Left ventricle myocardium superior (tissue), 1 donor: Measurements from ENCODE around the gene SMIM14. TPM values are rescaled to one million over a fixed set of nuclear protein-coding genes. Genes with fewer than 3 reads are reported as not detected.
"Not testable (repeated sequence)": the region's sequence is repeated elsewhere in the genome, so short reads cannot be mapped to it uniquely, and the experiment has no call there.

Experiments used
- ATAC-seq: fragments of 200-7000 bp; cut with Tn5 transposase; one replicate; pipeline ENCODE4 v1.9.1; 2020; ENCODE audit warnings: mild to moderate bottlenecking, moderate library complexity
- DNase-seq: peaks from one replicate; pipeline ENCODE4 v3.0.0-alpha.2; 2020
- intact Hi-C: fragments of 100-400 bp; cut with micrococcal nuclease; formaldehyde crosslinking; loops from one replicate; pipeline ENCODE4 v1.11.0; 2022
- total RNA-seq: library from RNA; stranded (reverse); fragmentation: NEBNext Ultra II Directional; extraction: Animal tissue kit (Norgen Biotek cat#: 25700); gene quantifications from one replicate; pipeline ENCODE4 v1.2.1, GENCODE V29; 2021
- donor health status: DM: no; HTN: yes; CAD: no; lungs with severe emphysema.

SMIM14 gene
- total RNA-seq, 1 donor from 2014 or later = 8.7 TPM

DNA sequence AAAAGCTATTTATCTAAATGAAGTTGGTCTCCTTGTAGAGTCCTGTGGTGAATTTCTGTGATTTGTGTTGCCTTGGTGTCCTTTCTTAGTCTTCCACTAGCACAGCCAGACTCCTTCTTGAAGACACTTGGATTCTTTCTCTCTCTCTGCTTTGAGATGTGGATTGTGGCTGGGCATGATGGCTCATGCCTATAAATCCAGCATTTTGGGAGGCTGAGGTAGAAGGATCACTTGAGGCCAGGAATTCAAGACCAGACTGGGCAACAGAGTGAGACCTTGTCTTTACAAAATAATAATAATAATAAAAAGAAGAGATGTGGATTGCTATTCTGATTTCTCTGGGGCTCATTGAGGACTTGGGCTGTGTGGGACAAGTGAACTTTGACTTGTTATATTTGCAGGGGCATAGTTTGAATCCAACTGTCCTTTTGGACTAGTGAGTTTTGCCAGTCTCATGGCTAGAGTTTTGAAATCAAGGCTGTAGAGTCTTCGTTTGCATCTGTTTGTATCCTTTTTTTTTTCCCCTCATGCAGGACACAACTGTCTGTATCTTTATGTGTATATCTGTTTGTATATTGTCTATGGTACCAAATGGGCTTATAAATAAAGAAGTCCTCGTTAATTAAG, 11.1 kb upstream of the SMIM14 start:
- no peak for ATAC-seq
- no peak for DNase-seq
- intact Hi-C loops = no loop called here

GRCh38 chr4:39648827-39649558, 10.3 kb upstream of the SMIM14 start:
- intact Hi-C loops = no loop called here
- ATAC-seq (no peak), DNase-seq (no peak)

GRCh38 chr4:39648213-39648612, 9.5 kb upstream of the SMIM14 start:
- no peak for ATAC-seq
- intact Hi-C loops = no loop called here
- DNase-seq = no peak

GRCh38 chr4:39642885-39643552, 4.4 kb upstream of the SMIM14 start:
- ATAC-seq = no peak
- intact Hi-C loops = no loop called here
- no peak for DNase-seq

- DNase-seq (no peak), ATAC-seq (no peak)
- intact Hi-C loops = no loop called here
These were observed 2.8 kb upstream of the SMIM14 start for GRCh38 chr4:39641451-39641850.

DNA sequence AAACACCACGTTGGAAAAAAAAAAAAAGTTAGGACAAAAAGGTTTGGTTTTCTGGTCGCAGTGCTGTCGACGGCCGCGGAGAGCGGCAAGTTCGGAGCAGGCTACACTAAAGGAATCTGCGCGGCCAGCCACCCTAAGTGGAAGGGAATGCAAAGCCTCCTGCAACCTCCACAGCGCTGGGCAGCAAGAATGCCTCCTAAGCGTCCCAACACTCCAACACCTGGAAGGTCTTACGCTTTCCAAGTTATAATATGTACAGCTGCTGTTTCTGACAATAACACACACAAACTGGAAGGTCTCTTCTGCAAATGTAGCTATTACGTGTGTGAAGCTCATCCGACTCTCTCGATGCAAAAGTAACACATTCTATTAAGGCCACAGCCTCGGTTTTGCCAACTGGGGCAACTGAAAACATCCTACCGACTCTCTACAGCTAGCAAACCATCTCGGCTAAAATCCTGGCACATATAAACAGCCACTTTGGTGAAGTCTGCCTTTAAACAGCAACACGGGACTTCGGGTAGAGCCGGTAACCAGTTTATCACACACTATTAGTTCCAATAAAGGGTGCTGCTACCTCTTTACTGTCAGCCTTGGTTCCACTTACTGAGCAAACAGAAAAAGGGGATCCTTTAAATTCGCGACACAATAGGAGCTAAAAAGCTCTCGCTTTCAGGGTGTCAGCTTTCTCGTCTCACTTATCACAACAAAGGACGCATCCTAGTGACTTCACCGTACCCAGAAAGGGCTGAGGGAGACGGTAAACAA, 895 bp downstream of the SMIM14 start:
- peak; percentile 75 for DNase-seq
- intact Hi-C loops = no loop called here
- ATAC-seq = peak; percentile 59

GRCh38 chr4:39637221-39637585, 1.5 kb downstream of the SMIM14 start:
- intact Hi-C loops = no loop called here
- ATAC-seq = no peak
- no peak for DNase-seq

GRCh38 chr4:39636531-39637184, 2.0 kb downstream of the SMIM14 start:
- intact Hi-C loops = no loop called here
- no peak for DNase-seq
- ATAC-seq = no peak

DNA sequence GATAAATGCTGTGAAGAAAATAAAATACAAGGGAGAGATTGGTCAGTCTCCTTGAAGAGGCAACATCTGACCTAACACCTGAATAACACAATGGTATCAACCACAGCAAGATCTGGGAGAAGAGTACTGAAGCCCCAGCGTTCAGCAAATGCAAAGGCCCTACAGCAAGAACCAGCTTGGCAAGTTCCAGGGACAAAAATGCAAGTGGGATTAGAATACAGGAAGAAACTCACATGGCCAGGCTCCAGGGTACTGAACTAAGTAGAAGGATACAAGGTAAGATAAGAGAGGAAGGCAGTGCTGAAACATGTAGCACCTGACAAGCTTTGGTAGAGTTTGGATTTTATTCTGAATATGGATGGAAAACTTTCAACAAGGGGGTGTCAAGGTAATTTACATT, 3.6 kb downstream of the SMIM14 start:
- intact Hi-C loops = no loop called here

DNA sequence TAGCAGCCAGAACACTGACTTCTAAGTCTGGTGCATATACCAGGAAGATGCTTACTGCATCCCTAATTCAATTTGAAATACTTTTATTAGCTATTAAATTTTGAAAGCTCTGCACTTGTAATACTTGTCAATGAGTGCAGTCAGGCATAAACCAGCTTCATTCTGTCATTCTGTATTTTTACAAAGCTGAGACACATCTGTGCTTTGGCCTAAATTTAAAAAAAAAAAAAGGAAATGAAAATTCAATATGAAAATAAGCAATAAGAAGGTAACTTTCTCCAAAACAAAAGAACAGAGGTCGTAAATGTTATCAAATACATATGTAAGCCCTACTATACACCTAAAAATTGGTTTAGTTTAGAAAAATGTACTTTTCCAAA, 7.0 kb downstream of the SMIM14 start:
- DNase-seq (no peak), ATAC-seq (no peak)
- intact Hi-C loops = no loop called here

More for the DNA sequence above, 3.6 kb downstream of the SMIM14 start:
- no peak for ATAC-seq
- no peak for DNase-seq

- DNase-seq = no peak
- ATAC-seq = no peak
- intact Hi-C loops = no loop called here
These were observed 11.3 kb downstream of the SMIM14 start for GRCh38 chr4:39627413-39627812.

DNA sequence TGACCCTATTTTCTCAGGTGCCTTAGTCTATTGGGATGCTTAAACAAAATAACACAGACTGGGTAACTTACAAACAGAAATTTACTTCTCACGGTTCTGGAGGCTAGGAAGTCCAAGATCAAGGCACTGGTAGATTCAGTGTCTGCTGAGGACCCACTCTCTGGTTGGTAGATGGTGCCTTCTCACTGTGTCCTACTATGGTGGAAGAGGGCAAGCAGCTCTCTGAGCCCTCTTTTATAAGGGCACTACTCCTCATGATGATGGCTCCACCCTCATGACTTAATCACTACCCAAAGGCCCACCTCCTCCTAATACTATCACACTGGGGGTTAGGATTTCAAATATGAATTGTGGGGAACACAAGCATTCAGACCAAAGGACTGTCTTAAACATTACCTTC, 11.8 kb downstream of the SMIM14 start:
- no peak for DNase-seq
- intact Hi-C loops = no loop called here
- no peak for ATAC-seq

GRCh38 chr4:39626261-39626660, 12.4 kb downstream of the SMIM14 start:
- no peak for ATAC-seq
- no peak for DNase-seq
- intact Hi-C loops = no loop called here

DNA sequence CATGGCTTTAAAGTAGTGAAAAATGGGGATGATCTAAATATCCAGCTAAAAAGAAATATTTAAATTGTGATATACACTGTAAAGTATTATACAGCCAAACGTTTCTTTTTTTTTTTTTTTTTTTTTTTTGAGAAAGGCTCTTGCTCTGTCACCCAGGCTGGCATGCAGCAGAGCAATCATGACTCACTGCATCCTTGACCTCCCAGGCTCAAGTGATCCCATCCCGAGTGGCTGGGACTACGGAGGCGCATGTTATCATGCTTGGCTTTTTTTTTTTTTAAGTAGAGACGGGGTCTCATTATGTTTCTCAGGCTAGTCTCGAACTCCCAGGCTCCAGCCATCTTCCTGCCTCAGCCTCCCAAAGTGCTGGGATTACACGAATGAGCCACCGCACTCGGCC, 17.1 kb downstream of the SMIM14 start:
- intact Hi-C loops = no loop called here
- peak; percentile 39 for DNase-seq
- peak; percentile 87 for ATAC-seq

DNA sequence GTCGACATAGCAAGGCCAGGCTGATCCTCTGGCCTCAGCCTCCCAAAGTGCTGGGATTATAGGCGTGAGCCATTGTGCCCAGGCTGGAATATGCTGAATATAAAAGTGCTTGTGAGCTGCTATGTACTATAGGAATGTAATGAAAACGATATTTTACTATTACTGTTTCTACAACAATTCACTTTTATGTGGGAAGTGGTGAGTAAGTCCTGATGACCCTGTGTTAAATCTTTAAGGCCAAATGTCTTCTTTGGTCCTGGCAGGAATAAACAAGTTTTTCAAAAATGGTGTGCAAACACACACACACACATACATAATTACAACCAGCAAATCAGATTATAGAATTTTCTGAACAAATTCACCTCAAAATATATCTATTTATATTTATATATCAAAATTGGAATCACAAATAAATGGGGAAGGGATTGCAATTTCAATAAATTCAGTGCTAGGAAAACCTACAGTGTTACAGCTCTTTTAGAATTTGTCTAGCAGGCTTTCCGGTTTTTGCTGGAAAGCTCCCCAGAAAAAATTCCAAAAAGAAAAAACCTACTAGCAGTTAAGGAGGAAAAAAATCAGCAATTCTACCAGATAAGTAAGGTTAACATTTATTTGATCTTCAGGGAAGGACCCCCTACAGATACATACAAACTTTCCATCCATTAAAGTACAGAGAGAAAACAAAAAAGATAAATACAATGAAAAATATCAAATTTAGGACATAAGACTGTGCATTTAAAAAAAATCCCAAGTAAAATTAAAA, 17.9 kb downstream of the SMIM14 start:
- intact Hi-C loops = no loop called here
- ATAC-seq = no peak
- no peak for DNase-seq

DNA sequence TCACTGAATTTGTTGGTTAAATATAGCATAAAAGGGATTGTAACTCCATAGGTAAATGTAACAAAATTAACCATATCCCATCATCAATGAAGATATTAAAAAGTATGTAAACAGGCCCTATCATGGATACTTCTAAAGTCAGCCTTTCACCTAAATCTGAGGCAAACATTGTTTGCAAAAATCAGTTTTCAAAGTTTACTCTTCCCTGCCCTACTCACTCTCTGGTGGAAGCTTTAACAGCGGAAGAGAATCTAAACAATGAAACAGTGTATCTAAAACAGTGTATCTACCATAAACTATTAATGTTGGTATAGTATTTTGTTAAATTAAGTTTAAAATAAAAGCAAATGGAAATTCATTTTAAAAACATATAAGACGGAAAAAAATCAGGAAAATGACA, 21.1 kb downstream of the SMIM14 start:
- DNase-seq (no peak), ATAC-seq (no peak)
- intact Hi-C loops = no loop called here

DNA sequence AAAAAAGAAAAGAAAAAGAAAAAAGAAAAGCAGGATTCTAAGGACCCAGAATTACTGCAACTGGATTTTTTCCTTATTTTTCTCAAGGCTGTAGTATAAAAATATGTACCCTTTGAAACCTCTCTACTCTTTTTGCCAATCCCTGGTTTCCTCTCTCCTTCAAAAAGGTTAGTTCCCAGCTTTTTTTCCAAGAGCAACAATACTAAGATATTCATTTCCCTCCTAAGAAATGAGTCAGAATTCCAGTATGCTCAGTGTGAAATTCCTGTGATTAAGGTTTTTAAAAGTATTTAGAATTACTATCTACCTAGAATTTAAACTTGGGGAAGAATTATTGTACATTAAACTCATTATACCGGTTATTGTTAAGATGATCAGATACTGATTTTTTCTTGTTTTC, 22.0 kb downstream of the SMIM14 start:
- DNase-seq (no peak), ATAC-seq (no peak)

DNA sequence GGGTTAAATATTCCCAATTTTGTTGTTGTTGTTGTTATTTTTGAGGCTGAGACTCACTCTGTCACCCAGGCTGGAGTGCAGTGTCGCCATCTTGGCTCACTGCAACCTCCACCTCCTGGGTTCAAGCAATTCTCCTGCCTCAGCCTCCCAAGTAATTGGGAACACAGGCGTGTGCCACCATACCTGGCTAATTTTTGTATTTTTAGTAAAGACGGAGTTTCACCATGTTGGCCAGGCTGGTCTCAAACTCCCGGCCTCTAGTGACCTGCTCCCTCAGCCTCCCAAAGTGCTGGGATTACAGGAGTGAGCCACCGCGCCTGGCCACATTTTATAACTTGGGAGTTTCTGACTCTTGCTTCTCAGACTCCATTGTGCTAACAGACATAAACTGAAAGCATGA, 22.6 kb downstream of the SMIM14 start:
- DNase-seq, intact Hi-C loops, ATAC-seq: not testable (repeated sequence)

More for the DNA sequence above, 22.0 kb downstream of the SMIM14 start:
- intact Hi-C loops = no loop called here
